ENCODE data around the gene HOXD3. TPM values are rescaled to one million over a fixed set of nuclear protein-coding genes. Genes with fewer than 3 reads are reported as not detected.

The HOXD3 gene
- polyA plus RNA-seq, 2 of the 4 experiments (the other 2 are of a cell fraction): 0.18 to 0.27 TPM

DNA sequence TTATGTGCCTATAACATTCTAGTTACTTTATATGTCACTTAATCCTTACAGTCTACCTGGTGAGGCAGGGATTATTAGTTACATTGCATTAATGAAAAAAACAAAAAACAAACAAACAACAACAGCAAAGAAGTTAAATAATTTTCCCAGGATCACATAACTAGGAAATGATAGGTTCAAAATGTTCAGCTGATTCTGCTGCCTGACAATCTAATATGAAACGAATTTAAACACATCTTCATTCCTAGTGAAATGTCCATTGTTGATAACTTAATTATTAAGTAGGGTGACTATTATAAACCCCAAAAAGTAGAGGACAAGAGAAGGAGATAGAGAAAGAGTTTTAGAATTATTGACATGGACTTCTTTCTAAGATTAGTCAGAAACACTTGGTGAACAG is 54.0 kb downstream of the HOXD3 start:
- H3K4me2 ChIP-seq: no peak overlapping the region
- FAIRE-seq: no peak
- peak; percentile 62; the same call in 1 of the 2 replicates for TF ChIP-seq RNF2 (IDR thresholded peaks at IDR 0.05; ENCODE audit: borderline replicate concordance, low read depth)
- no peak for TF ChIP-seq MYC (IDR thresholded peaks at IDR 0.05; ENCODE audit: borderline replicate concordance, low read length)
- 2% methylated on average over 1 of the region's 1 CpG for WGBS (ENCODE audit: missing lambda C conversion rate)
- H3K4me3 ChIP-seq: no peak overlapping the region
- POLR2A ChIA-PET: no interaction called here
- no peaks in the 10 kb centered on the region for H3K9me3 ChIP-seq
- CTCF ChIA-PET: interaction anchor here (1.1 to 1.3 kb wide), 2 partner anchors 28 to 84 kb away, joined by 3 read pairs; no protein-coding TSS in a partner anchor
- no peak for DNase-seq (ENCODE audit: low read depth in 1 of 2, low spot score in 1 of 2)
- ATAC-seq: no peak
- H3K27ac ChIP-seq: no peak overlapping the region
- H3K4me1 ChIP-seq: no peaks in the 10 kb centered on the region

DNA sequence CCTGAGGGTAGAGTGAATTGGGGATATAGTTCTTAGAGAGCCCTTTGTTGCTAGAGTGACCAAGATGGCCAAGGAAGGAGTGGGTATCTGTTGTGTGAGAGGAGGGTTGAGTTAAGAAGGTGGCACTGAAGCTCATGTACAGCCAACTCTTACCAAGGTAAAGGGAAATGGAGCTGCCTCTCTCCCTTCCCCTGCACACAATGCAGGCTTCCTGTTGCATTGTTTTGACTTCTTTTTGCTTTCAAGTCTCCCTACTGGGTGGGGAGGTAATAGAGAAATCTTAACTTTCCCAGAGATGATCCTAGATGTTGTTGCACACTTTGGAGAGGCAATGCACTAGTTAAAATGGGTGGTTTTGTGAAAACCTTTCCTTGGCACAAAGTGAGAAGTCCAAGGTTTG is 55.2 kb downstream of the HOXD3 start:
- FAIRE-seq (no peak), DNase-seq (ENCODE audit: low read depth in 1 of 2, low spot score in 1 of 2) (no peak), ATAC-seq (no peak)
- H3K4me3 ChIP-seq: no peak overlapping the region
- no peak overlapping the region for H3K27ac ChIP-seq
- H3K9me3 ChIP-seq: no peaks in the 10 kb centered on the region
- CTCF ChIA-PET: interaction anchor here (1.3 kb wide), 1 partner anchor 85 kb away, joined by 3 read pairs; no protein-coding TSS in a partner anchor
- POLR2A ChIA-PET: no interaction called here
- no peak overlapping the region for H3K4me2 ChIP-seq
- H3K4me1 ChIP-seq: no peaks in the 10 kb centered on the region
- TF ChIP-seq GATA3 (IDR thresholded peaks at IDR 0.05; ENCODE audit: borderline replicate concordance) (no peak), CHD2 (IDR thresholded peaks at IDR 0.05; ENCODE audit: low read length, partially characterized antibody) (no peak), MAFK (IDR thresholded peaks at IDR 0.05; ENCODE audit: partially characterized antibody) (no peak), NR3C1 (IDR thresholded peaks at IDR 0.05) (no peak), HEYL (CRISPR knock-in tag; IDR thresholded peaks at IDR 0.05) (no peak), MAZ (IDR thresholded peaks at IDR 0.05; ENCODE audit: borderline replicate concordance, low read depth, low read length) (no peak), EHMT2 (IDR thresholded peaks at IDR 0.05; ENCODE audit: low read depth) (no peak)
- TF ChIP-seq, protein P1, sequence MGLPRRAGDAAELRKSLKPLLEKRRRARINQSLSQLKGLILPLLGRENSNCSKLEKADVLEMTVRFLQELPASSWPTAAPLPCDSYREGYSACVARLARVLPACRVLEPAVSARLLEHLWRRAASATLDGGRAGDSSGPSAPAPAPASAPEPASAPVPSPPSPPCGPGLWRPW (IDR thresholded peaks at IDR 0.05): no peak
- TF ChIP-seq, protein P2, sequence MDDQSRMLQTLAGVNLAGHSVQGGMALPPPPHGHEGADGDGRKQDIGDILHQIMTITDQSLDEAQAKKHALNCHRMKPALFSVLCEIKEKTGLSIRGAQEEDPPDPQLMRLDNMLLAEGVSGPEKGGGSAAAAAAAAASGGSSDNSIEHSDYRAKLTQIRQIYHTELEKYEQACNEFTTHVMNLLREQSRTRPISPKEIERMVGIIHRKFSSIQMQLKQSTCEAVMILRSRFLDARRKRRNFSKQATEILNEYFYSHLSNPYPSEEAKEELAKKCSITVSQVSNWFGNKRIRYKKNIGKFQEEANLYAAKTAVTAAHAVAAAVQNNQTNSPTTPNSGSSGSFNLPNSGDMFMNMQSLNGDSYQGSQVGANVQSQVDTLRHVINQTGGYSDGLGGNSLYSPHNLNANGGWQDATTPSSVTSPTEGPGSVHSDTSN (IDR thresholded peaks at IDR 0.05): no peak

DNA sequence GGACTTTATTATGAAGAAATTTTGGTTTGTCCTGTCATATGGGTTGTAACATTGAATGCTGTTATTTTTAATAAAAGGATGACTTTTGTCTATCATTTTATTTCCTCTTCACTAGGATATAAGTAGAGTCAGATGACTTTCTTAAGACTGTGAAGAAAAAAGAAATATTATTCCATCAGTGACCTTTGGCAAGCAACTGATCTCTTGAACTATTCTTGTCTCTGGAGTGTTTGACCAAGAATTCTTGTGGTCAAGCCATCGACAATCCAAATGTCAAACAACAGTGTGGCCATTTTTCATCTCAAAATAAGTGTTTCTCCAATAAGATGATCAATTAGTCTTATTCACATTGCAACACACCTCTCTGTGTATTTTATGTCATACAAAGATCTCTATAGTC is 56.3 kb downstream of the HOXD3 start:
- no peak for DNase-seq (ENCODE audit: low read depth in 1 of 2, low spot score in 1 of 2)
- FAIRE-seq: no peak
- H3K27ac ChIP-seq: no peak overlapping the region
- POLR2A ChIA-PET: no interaction called here
- no peak for ATAC-seq
- no peaks in the 10 kb centered on the region for H3K9me3 ChIP-seq
- WGBS (ENCODE audit: missing lambda C conversion rate): 13% methylated on average over 1 of the region's 1 CpG
- no peak overlapping the region for H3K4me2 ChIP-seq
- H3K4me1 ChIP-seq: no peaks in the 10 kb centered on the region
- CTCF ChIA-PET: no interaction called here
- H3K4me3 ChIP-seq: no peak overlapping the region
- TF ChIP-seq NFE2L2 (conservative IDR thresholded peaks at IDR 0.05; ENCODE audit: low read length) (no peak), RAD21 (conservative IDR thresholded peaks at IDR 0.05 in 1 of 2, IDR thresholded peaks at IDR 0.05 in 1 of 2) (no peak), HDAC2 (IDR thresholded peaks at IDR 0.05) (no peak), RNF2 (IDR thresholded peaks at IDR 0.05; ENCODE audit: borderline replicate concordance, low read depth) (no peak), ZC3H11A (IDR thresholded peaks at IDR 0.05) (no peak), TFCP2L1 (CRISPR knock-in tag; IDR thresholded peaks at IDR 0.05) (no peak), SREBF2 (IDR thresholded peaks at IDR 0.05) (no peak)

Small RNA genes within 50 kb of the gene (small RNA-seq; reads per million reads assigned to genes)
- 30.3 to 1,226 (median 707) reads per million in 6 experiments for gene MIR10B

Other genes starting within 250 kb of the HOXD3 start
- gene LNPK, start 155.0 kb upstream of the HOXD3 start, polyA plus RNA-seq (2011; rRNA removed): 21.2 and 24.7 TPM in 2 replicates
- gene LNPK, start 155.0 kb upstream of the HOXD3 start, polyA plus RNA-seq (2017; fragmentation: RNase III; extraction: RNeasy Plus Mini Kit Qiagen cat#74134 plus additional on column Dnase treatment): 10.8 to 13.4 TPM (median 13.1 TPM) in 3 replicates
- 0.03 TPM in 2 replicates for gene EVX2, start 73.3 kb upstream of the HOXD3 start, polyA plus RNA-seq (2011; rRNA removed)
- gene EVX2, start 73.3 kb upstream of the HOXD3 start, polyA plus RNA-seq (2017; fragmentation: RNase III; extraction: RNeasy Plus Mini Kit Qiagen cat#74134 plus additional on column Dnase treatment): not detected in 3 replicates
- gene HOXD13, start 64.6 kb upstream of the HOXD3 start, polyA plus RNA-seq (2011; rRNA removed): 0.25 and 0.35 TPM in 2 replicates
- 0.12 to 0.17 TPM (median 0.13 TPM) in 3 replicates for gene HOXD13, start 64.6 kb upstream of the HOXD3 start, polyA plus RNA-seq (2017; fragmentation: RNase III; extraction: RNeasy Plus Mini Kit Qiagen cat#74134 plus additional on column Dnase treatment)
- not detected in 2 replicates for gene HOXD12, start 57.5 kb upstream of the HOXD3 start, polyA plus RNA-seq (2011; rRNA removed)
- not detected in 3 replicates for gene HOXD12, start 57.5 kb upstream of the HOXD3 start, polyA plus RNA-seq (2017; fragmentation: RNase III; extraction: RNeasy Plus Mini Kit Qiagen cat#74134 plus additional on column Dnase treatment)
- 2.6 and 2.9 TPM in 2 replicates for gene HOXD11, start 50.0 kb upstream of the HOXD3 start, polyA plus RNA-seq (2011; rRNA removed)
- gene HOXD11, start 50.0 kb upstream of the HOXD3 start, polyA plus RNA-seq (2017; fragmentation: RNase III; extraction: RNeasy Plus Mini Kit Qiagen cat#74134 plus additional on column Dnase treatment): 3.7 to 4.9 TPM (median 4.8 TPM) in 3 replicates
- gene HOXD10, start 40.5 kb upstream of the HOXD3 start, polyA plus RNA-seq (2011; rRNA removed): 4.6 and 4.8 TPM in 2 replicates
- 3.7 to 5.4 TPM (median 4.3 TPM) in 3 replicates for gene HOXD10, start 40.5 kb upstream of the HOXD3 start, polyA plus RNA-seq (2017; fragmentation: RNase III; extraction: RNeasy Plus Mini Kit Qiagen cat#74134 plus additional on column Dnase treatment)
- 0.34 and 0.45 TPM in 2 replicates for gene HOXD9, start 34.6 kb upstream of the HOXD3 start, polyA plus RNA-seq (2011; rRNA removed)
- 0.94 to 1.7 TPM (median 1.0 TPM) in 3 replicates for gene HOXD9, start 34.6 kb upstream of the HOXD3 start, polyA plus RNA-seq (2017; fragmentation: RNase III; extraction: RNeasy Plus Mini Kit Qiagen cat#74134 plus additional on column Dnase treatment)
- 6.4 and 8.5 TPM in 2 replicates for gene HOXD8, start 27.6 kb upstream of the HOXD3 start, polyA plus RNA-seq (2011; rRNA removed)
- 3.5 to 3.9 TPM (median 3.8 TPM) in 3 replicates for gene HOXD8, start 27.6 kb upstream of the HOXD3 start, polyA plus RNA-seq (2017; fragmentation: RNase III; extraction: RNeasy Plus Mini Kit Qiagen cat#74134 plus additional on column Dnase treatment)
- 0.27 and 0.28 TPM in 2 replicates for gene HOXD4, start 5.8 kb upstream of the HOXD3 start, polyA plus RNA-seq (2011; rRNA removed)
- 0.54 to 0.92 TPM (median 0.87 TPM) in 3 replicates for gene HOXD4, start 5.8 kb upstream of the HOXD3 start, polyA plus RNA-seq (2017; fragmentation: RNase III; extraction: RNeasy Plus Mini Kit Qiagen cat#74134 plus additional on column Dnase treatment)
- 0.12 and 0.17 TPM in 2 replicates for gene HOXD1, start 31.4 kb downstream of the HOXD3 start, polyA plus RNA-seq (2011; rRNA removed)
- 0.11 to 0.17 TPM (median 0.12 TPM) in 3 replicates for gene HOXD1, start 31.4 kb downstream of the HOXD3 start, polyA plus RNA-seq (2017; fragmentation: RNase III; extraction: RNeasy Plus Mini Kit Qiagen cat#74134 plus additional on column Dnase treatment)
- gene MTX2, start 112.1 kb downstream of the HOXD3 start, polyA plus RNA-seq (2011; rRNA removed): 77.2 and 81.8 TPM in 2 replicates
- 56.9 to 60.1 TPM (median 58.5 TPM) in 3 replicates for gene MTX2, start 112.1 kb downstream of the HOXD3 start, polyA plus RNA-seq (2017; fragmentation: RNase III; extraction: RNeasy Plus Mini Kit Qiagen cat#74134 plus additional on column Dnase treatment)

All from A549 (cell line).